Epithelial cell of esophagus (primary cell): ENCODE results near the gene MCM6.

Source experiments
- DNase-seq: peaks from one replicate; pipeline ENCODE4 v3.0.0; 2010; ENCODE audit warnings: low read depth
- H3K4me3 ChIP-seq: 2 replicates; pipeline ENCODE4 v1.5.1; 2011; ENCODE audit warnings: mild to moderate bottlenecking, low read length, control low read depth
- CTCF ChIP-seq: IDR thresholded peaks from 2 replicates; pipeline ENCODE4 v1.5.1; 2011; ENCODE audit warnings: low read depth, mild to moderate bottlenecking, low read length, control low read depth, inconsistent platforms; ENCODE audit not compliant: insufficient read depth; ENCODE audit errors: missing control alignments

MCM6 gene

GRCh38 chr2:135836596-135837270 is 39.5 kb downstream of the MCM6 start, which contains the start of gene LCT:
LCT (minus strand) TSS chr2:135837184; CDS start chr2:135837169, 15 bp downstream.
- no peak for DNase-seq
- no peak within 1 kb of the TSS for H3K4me3 ChIP-seq
- no peak for TF ChIP-seq CTCF

GRCh38 chr2:135832891-135833290 is 43.4 kb downstream of the MCM6 start:
- H3K4me3 ChIP-seq: no peak overlapping the region
- TF ChIP-seq CTCF: no peak
- no peak for DNase-seq

GRCh38 chr2:135831180-135831812 is 44.9 kb downstream of the MCM6 start:
- DNase-seq: no peak
- no peak overlapping the region for H3K4me3 ChIP-seq
- TF ChIP-seq CTCF: no peak

DNA sequence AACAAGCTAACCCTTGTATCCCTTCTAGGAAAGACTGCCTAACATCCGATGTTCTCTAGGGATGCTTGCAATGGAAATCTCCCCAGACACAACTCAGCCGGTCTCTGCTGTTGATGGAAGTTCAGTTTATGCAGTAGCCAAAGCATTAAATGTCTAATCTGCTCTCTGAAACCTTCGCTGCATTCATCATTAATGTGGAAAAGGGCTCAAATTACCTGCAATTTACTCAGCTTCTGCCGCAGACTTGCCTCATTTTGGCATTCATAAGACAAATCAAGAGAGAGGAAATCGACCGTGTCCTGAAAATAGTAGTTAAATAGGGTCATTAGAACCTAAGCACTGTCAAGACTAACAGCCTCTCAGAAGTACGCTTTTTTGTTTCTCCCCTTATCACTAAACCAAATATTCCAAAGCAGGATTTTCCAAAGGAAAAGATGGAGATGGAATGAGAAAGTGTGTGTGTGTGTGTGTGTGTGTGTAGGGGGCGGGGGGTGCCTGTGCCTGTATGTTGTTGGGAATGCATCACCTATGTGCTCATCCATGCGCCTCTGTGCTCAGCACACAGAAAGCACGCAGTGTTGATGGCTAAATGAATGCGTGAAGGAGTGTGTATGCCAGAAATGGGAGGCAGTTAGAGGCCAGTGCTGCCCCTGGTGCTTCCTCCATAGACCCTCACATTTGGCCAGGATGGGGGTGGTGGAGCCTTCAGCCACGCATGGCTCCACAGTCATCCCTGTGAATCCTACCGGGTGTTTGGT is 46.7 kb downstream of the MCM6 start:
- no peak for TF ChIP-seq CTCF
- no peak for DNase-seq
- no peak overlapping the region for H3K4me3 ChIP-seq

GRCh38 chr2:135826544-135826943 is 49.7 kb downstream of the MCM6 start:
- no peak for DNase-seq
- no peak for TF ChIP-seq CTCF
- no peak overlapping the region for H3K4me3 ChIP-seq

DNA sequence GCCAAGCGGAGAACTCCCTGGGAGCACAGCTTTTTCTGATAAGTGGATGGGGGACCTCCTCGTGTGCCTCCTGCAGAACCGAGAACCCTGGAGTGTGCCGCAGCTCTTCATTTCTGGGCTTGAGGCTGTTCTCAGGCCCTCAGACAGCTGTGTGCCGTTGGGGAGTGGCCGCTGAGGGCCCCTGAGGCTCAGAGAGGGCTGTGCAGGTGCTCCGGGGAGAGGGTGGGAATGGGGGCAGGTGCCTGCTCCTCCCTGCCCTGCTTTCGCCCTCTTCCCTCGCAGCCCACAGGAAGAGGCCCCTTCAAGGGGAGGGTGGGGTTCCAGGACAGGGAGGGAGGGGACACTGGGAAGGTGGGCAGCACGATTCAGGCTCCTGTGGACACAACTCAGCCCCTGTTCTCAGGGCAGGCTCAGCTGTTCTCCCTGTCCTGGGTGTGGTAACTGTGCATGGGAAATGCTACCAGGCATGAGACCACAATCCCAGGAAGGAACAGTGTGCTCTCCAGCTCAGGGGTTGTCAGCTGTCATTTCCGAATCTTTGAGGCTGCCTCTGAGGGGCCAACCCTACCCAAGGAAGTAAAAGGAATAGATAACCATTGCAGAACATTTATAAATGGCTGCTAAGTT is 50.6 kb downstream of the MCM6 start:
- no peak overlapping the region for H3K4me3 ChIP-seq
- no peak for TF ChIP-seq CTCF
- no peak for DNase-seq
